K562 (cell line): ENCODE results near the gene SYF2. TPM values are rescaled to one million over a fixed set of nuclear protein-coding genes. Genes with fewer than 3 reads are reported as not detected.
A peak's percentile ranks its signal among the peaks of the same experiment; 100 is the strongest.

ENCODE experiments used
- ADNP ChIP-seq: fragments of 200-800 bp; sonication (Bioruptor generic); IDR thresholded peaks from 2 replicates; pipeline ENCODE4 v1.6.1; 2016; ENCODE audit warnings: missing genetic modification characterization, missing compliant biosample characterization
- SRSF7 ChIP-seq: fragments of 200-400 bp; formaldehyde crosslinking; optimal IDR thresholded peaks from 2 replicates; pipeline ENCODE3; 2017; ENCODE audit warnings: mild to moderate bottlenecking, low read depth, low read length
- ZNF589 ChIP-seq: fragments of 200-800 bp; sonication (Bioruptor generic); IDR thresholded peaks from 2 replicates; pipeline ENCODE4 v1.6.1; 2016; ENCODE audit warnings: low read depth, missing genetic modification characterization, missing compliant biosample characterization
- polyA plus RNA-seq, 8 experiments: library from polyadenylated mRNA; depleted of rRNA in 4 of 8; stranded (reverse) in 5 of 8; unstranded in 3 of 8; fragments of >200 nt; fragmentation: Nextera tagmentation in 2 of 8; fragmentation: Illumina TruSeq in 1 of 8; extraction: Ambion mirVana in 2 of 8; extraction: Trizol in 1 of 8; gene quantifications; 2 replicates each; pipeline versions ENCODE4 v1.2.1 to v1.2.3, GENCODE V29; 2011 to 2014; ENCODE audit warnings: inconsistent platforms in 1 of 8, missing spikeins in 1 of 8
- total RNA-seq, 7 experiments: library from RNA; depleted of rRNA in 6 of 7; stranded (reverse); fragments of >200 nt in 6 of 7; fragmentation: Illumina TruSeq in 2 of 7; extraction: Trizol in 2 of 7; gene quantifications; 2 replicates each; pipeline versions ENCODE4 v1.2.1 to v1.2.3, GENCODE V29; 2011 to 2021; ENCODE audit warnings: low replicate concordance in 1 of 7
- TF ChIP-seq, protein P1 (sequence below): IDR thresholded peaks from 2 replicates; pipeline ENCODE4 v1.6.1; 2011; ENCODE audit not compliant: insufficient read length; ENCODE audit errors: extremely low read depth
- TF ChIP-seq, protein P2 (sequence below): fragments of 200-400 bp; formaldehyde crosslinking; IDR thresholded peaks from 2 replicates; pipeline ENCODE4 v1.6.1; 2017; ENCODE audit warnings: mild to moderate bottlenecking, low read depth, low read length, moderate library complexity
- TF ChIP-seq, protein P3 (sequence below), 2 experiments: fragments of 450-650 bp; IDR thresholded peaks; 2 replicates each; pipeline ENCODE4 v1.6.1; 2016

Gene SYF2
- total and polyA plus RNA-seq, 9 of the 15 experiments (the other 6 are each of a cell fraction or from before 2014, with no cell fraction given): 20.9 to 69.0 (median 43.2) TPM

DNA sequence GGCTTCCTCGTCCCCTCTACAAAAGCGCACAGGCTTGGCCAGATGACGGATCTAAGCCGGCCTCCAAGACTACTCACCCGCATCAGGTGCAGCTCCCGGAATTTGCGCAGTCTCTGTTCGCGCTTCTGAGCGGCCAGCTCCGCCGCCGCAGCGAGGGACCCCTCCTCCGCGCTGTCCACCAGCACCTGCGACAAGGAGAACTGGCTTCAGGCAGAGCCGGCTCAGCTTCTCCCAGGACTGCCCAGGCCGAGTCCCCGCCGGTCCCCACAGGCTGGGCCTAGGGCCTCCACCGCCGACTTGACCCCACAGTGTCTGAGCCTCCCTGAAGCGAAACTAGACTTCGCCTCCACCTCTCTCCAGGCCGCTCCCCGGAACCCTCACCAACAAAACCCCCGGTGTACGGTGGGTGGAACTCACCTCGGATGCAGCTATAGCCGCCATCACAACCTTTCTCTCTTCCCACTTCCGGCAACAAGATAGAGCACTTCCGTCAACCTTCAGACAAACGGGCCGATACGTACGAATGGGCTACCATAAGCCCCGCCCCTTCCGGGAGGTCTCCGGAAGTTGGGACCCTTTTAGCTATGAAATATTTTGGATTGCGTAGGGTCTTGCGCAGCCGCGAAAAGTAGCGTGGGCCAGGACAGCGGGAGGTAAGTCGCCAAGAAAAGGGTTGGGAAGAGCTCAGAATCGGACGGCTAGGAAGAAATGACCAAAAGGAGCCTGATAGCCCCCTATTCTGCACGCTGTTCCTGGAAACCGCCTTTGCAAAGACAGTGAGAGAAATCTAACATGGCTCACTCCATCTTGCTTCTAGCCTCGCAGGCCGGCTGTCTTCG lies at the start of gene SYF2 (continued):
- TF ChIP-seq, protein P1, sequence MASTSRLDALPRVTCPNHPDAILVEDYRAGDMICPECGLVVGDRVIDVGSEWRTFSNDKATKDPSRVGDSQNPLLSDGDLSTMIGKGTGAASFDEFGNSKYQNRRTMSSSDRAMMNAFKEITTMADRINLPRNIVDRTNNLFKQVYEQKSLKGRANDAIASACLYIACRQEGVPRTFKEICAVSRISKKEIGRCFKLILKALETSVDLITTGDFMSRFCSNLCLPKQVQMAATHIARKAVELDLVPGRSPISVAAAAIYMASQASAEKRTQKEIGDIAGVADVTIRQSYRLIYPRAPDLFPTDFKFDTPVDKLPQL: peak; percentile 68
- peak; percentile 93; the same call in 1 of the 2 replicates for TF ChIP-seq ZNF589 (CRISPR knock-in tag)
- TF ChIP-seq, protein P2, sequence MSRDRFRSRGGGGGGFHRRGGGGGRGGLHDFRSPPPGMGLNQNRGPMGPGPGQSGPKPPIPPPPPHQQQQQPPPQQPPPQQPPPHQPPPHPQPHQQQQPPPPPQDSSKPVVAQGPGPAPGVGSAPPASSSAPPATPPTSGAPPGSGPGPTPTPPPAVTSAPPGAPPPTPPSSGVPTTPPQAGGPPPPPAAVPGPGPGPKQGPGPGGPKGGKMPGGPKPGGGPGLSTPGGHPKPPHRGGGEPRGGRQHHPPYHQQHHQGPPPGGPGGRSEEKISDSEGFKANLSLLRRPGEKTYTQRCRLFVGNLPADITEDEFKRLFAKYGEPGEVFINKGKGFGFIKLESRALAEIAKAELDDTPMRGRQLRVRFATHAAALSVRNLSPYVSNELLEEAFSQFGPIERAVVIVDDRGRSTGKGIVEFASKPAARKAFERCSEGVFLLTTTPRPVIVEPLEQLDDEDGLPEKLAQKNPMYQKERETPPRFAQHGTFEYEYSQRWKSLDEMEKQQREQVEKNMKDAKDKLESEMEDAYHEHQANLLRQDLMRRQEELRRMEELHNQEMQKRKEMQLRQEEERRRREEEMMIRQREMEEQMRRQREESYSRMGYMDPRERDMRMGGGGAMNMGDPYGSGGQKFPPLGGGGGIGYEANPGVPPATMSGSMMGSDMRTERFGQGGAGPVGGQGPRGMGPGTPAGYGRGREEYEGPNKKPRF: no peak
- TF ChIP-seq, protein P3, sequence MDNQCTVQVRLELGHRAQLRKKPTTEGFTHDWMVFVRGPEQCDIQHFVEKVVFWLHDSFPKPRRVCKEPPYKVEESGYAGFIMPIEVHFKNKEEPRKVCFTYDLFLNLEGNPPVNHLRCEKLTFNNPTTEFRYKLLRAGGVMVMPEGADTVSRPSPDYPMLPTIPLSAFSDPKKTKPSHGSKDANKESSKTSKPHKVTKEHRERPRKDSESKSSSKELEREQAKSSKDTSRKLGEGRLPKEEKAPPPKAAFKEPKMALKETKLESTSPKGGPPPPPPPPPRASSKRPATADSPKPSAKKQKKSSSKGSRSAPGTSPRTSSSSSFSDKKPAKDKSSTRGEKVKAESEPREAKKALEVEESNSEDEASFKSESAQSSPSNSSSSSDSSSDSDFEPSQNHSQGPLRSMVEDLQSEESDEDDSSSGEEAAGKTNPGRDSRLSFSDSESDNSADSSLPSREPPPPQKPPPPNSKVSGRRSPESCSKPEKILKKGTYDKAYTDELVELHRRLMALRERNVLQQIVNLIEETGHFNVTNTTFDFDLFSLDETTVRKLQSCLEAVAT (IDR thresholded peaks at IDR 0.05): peak in 1 of 2 experiments; percentile 77; a peak in 2 of 4 replicates
- TF ChIP-seq SRSF7: no peak
- TF ChIP-seq ADNP: no peak
- TF ChIP-seq, all 486 proteins: peak for 189
